Activated naive CD8-positive, alpha-beta T cell treated with anti-CD3 and anti-CD28 coated beads for 36 hours (primary cell): Measurements from ENCODE around the gene GFRA4. TPM values are rescaled to one million over a fixed set of nuclear protein-coding genes. Genes with fewer than 3 reads are reported as not detected.

Source experiments
- DNase-seq: peaks from one replicate; pipeline ENCODE4 v3.0.0; 2021
- H3K27ac Mint-ChIP-seq: one replicate; pipeline ENCODE4 v1.8.0; 2022; ENCODE audit warnings: mild to moderate bottlenecking, moderate library complexity, mixed read lengths
- H3K27me3 Mint-ChIP-seq: one replicate; pipeline ENCODE4 v1.8.0; 2022; ENCODE audit warnings: mild to moderate bottlenecking, mixed read lengths
- H3K36me3 Mint-ChIP-seq: one replicate; pipeline ENCODE4 v1.8.0; 2021; ENCODE audit warnings: mild to moderate bottlenecking, mixed read lengths
- H3K4me1 Mint-ChIP-seq: one replicate; pipeline ENCODE4 v1.8.0; 2021; ENCODE audit warnings: mixed read lengths
- H3K4me3 Mint-ChIP-seq: one replicate; pipeline ENCODE4 v1.8.0; 2022; ENCODE audit warnings: mild to moderate bottlenecking, moderate library complexity, mixed read lengths
- H3K9me3 Mint-ChIP-seq: one replicate; pipeline ENCODE4 v1.8.0; 2022; ENCODE audit warnings: mixed read lengths
- total RNA-seq, 2 experiments: library from RNA; stranded (reverse); gene quantifications; one replicate each; pipeline ENCODE4 v1.2.3, GENCODE V29; 2021

The GFRA4 gene
- total RNA-seq, 2 experiments from 2014 or later, result not detected

DNA sequence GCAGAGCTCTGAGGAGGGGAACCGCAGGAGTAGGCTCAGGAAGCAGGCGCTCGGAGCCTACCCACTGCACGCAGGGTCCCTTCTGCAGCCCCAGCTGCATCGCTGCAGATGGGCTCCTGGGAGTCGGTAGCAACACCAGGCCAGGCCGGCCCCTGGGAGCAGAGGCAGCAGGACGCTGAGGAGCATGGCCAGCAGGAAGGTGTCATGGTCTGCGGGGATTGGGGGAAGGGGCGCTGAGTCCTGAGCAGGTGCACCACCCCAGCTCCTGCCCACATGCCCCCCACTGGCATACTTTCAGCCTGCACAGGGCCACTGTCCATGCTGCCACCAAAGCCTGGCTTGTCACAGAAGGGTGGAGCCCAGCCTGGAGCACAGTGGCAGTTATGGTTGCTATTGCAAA is 7.7 kb upstream of the GFRA4 start:
- no peak overlapping the region for H3K4me3 Mint-ChIP-seq
- H3K36me3 Mint-ChIP-seq, result no peaks in the 10 kb centered on the region
- no peak for DNase-seq
- no peak overlapping the region for H3K27ac Mint-ChIP-seq
- peaks cover 46% of the 10 kb centered on the region for H3K27me3 Mint-ChIP-seq
- H3K9me3 Mint-ChIP-seq, result no peaks in the 10 kb centered on the region
- H3K4me1 Mint-ChIP-seq, result peaks cover 14% of the 10 kb centered on the region

DNA sequence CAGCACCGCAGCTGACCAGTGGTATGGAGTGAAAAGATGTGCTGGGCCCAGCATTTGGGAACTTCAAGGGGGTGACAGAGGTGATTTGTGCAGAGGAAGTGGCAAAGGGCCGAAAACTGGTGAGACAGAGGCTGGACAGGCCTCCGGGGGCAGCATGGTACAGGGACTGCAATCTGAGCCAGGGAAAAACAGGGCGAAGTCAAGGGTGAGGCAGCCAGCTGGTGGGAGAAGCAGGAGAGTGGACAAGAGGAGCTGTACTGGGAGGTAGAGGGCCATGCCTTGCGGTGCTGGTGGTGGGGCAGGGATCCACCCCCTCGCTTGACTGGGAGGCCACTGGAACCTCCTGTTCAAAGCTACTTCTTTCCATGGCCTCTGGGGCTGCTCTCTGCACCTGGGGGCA is 7.3 kb upstream of the GFRA4 start:
- H3K36me3 Mint-ChIP-seq, result no peaks in the 10 kb centered on the region
- no peak for DNase-seq
- H3K4me3 Mint-ChIP-seq, result no peak overlapping the region
- peaks cover 43% of the 10 kb centered on the region for H3K27me3 Mint-ChIP-seq
- no peaks in the 10 kb centered on the region for H3K9me3 Mint-ChIP-seq
- peaks cover 17% of the 10 kb centered on the region for H3K4me1 Mint-ChIP-seq
- no peak overlapping the region for H3K27ac Mint-ChIP-seq

- Mint-ChIP-seq H3K36me3 (no peaks in the 10 kb centered on the region), H3K27me3 (peaks cover 41% of the 10 kb centered on the region), H3K27ac (no peak overlapping the region), H3K4me3 (no peak overlapping the region), H3K4me1 (peaks cover 21% of the 10 kb centered on the region), H3K9me3 (no peaks in the 10 kb centered on the region)
- DNase-seq, result no peak
These were observed 6.6 kb upstream of the GFRA4 start for GRCh38 chr20:3669710-3670367.

DNA sequence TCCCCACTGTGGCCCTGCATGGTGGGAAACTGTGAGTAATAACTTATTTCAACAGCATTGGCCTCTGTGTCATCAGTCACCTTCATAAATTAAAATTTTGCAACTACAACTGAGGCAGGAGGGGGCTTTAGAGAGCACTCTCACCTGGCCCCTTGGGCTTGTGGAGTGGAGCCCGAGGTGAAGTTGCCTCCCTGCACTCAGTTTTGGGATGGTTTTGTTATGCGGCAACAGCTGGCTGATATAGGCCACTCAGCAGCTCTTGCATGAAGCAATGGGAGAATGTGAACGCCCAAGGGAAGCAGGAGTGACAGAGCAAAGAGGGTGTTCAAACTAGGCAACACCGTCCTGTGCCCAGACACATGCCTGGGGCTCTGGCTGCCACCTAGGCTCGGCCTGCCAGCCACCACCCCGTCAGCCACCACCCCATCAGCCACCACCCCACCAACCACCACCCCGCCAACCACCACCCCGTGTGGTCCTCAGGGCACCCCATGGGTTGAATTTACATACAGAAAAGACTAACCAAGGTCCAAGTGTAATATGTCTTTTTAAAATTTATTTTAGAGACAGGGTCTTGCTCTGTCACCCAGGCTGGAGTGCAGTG is 4.3 kb upstream of the GFRA4 start:
- Mint-ChIP-seq H3K36me3 (no peaks in the 10 kb centered on the region), H3K27me3 (peaks cover 35% of the 10 kb centered on the region), H3K9me3 (no peaks in the 10 kb centered on the region), H3K4me3 (no peak overlapping the region), H3K4me1 (peaks cover 19% of the 10 kb centered on the region), H3K27ac (no peak overlapping the region)
- no peak for DNase-seq

- Mint-ChIP-seq H3K4me1 (peaks cover 24% of the 10 kb centered on the region), H3K27me3 (peaks cover 44% of the 10 kb centered on the region), H3K9me3 (no peaks in the 10 kb centered on the region), H3K4me3 (no peak overlapping the region), H3K27ac (no peak overlapping the region), H3K36me3 (no peaks in the 10 kb centered on the region)
- DNase-seq, result no peak
These were observed 659 bp upstream of the GFRA4 start for GRCh38 chr20:3663858-3664257.

DNA sequence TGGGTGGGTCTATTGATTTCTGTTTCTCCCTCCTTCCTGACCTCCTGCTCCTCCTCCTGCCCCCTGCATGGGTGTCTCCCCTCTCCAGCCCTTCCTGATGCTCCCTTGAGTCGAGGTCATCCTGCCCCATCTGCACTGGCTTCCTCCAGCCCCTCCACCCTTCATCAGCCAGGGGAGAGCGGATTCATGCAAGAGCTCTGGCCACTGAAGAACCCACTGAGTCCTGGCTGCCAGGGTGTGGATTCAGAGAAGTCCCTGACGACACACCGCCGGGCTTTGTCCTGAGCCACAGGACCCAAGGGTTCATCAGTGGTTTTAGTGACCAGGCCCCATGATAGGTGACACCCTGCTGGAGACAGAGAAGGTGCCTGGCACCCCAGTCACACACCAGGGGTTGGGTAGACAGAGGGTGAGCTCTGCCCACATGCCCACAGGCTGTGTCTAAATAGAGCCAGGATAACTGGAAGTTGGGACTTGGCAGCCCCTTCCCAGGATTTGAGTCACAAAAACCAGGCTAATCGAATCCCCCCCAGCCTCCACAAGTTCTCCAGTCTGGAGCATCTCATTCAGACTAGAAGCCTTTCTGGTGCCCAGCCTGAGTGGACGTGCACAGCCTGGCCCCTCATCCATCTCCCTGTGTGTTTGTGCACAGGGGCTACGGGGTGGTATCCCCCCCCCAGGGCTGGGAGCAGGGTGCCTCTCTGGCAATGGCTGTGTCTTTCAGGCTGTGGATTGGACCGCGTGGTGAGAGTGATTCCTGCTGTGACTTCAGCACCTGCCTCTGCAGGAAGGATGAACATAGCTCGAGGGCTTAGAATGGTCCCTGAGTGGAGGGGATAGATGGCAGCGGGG is 1.2 kb downstream of the GFRA4 start:
- DNase-seq, result no peak
- H3K4me1 Mint-ChIP-seq, result peaks cover 20% of the 10 kb centered on the region

GRCh38 chr20:3661060-3661813 is 2.0 kb downstream of the GFRA4 start:
- Mint-ChIP-seq H3K36me3 (no peaks in the 10 kb centered on the region), H3K27me3 (peaks cover 57% of the 10 kb centered on the region), H3K4me1 (peaks cover 16% of the 10 kb centered on the region), H3K4me3 (no peak overlapping the region), H3K9me3 (no peaks in the 10 kb centered on the region), H3K27ac (no peak overlapping the region)
- no peak for DNase-seq

More for the DNA sequence above, 1.2 kb downstream of the GFRA4 start:
- Mint-ChIP-seq H3K36me3 (no peaks in the 10 kb centered on the region), H3K4me3 (no peak overlapping the region), H3K27ac (no peak overlapping the region), H3K27me3 (peaks cover 57% of the 10 kb centered on the region), H3K9me3 (no peaks in the 10 kb centered on the region)

- Mint-ChIP-seq H3K4me3 (no peak overlapping the region), H3K27ac (no peak overlapping the region), H3K36me3 (no peaks in the 10 kb centered on the region), H3K4me1 (peaks cover 9% of the 10 kb centered on the region), H3K9me3 (no peaks in the 10 kb centered on the region), H3K27me3 (peaks cover 57% of the 10 kb centered on the region)
- DNase-seq, result no peak
These were observed 2.7 kb downstream of the GFRA4 start for GRCh38 chr20:3660262-3661059.

DNA sequence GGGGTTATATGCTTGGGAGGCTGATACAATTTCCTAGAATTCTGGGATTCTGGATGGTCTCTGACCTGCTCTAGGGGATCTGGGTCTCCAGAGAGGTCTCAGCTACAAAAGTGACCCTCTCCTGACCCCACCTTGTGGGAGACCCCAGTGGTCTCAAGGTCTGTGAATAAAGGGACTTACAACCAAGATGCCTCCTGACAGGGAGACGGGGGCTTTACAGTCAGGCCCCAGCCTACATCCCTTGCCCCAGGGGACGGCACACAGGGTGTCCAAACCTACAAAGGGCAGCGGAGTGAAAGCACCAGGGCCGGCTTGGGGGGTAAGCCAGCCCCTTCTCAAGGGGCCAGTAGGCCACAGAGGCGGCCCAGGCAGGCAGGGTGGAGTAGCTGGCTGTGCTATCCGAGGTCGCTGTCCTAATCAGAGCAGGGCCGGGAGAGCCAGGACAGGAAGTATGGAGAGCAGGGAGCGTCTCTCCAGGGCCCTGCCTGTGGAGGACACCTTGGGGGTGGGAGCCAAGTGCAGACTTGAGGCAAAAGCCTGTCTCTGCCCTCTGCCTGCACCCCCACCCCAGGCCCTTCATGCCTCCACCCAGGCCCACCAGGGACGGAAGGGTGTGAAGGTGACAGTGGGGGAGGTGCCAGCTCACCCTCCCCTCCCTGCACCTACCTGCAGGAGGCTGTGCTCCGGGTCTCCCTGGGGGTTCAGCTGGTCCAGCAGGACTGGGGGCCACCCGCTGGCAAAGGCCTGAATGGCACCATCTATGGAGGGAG is 3.5 kb downstream of the GFRA4 start:
- H3K4me3 Mint-ChIP-seq, result no peak overlapping the region
- H3K4me1 Mint-ChIP-seq, result peaks cover 5% of the 10 kb centered on the region
- H3K27ac Mint-ChIP-seq, result no peak overlapping the region
- no peak for DNase-seq
- H3K36me3 Mint-ChIP-seq, result no peaks in the 10 kb centered on the region
- H3K9me3 Mint-ChIP-seq, result no peaks in the 10 kb centered on the region
- peaks cover 52% of the 10 kb centered on the region for H3K27me3 Mint-ChIP-seq

GRCh38 chr20:3658716-3659491 is 4.3 kb downstream of the GFRA4 start:
- Mint-ChIP-seq H3K4me3 (no peak overlapping the region), H3K27me3 (peaks cover 52% of the 10 kb centered on the region), H3K4me1 (peaks cover 5% of the 10 kb centered on the region), H3K27ac (no peak overlapping the region), H3K36me3 (peaks cover under 1% of the 10 kb centered on the region), H3K9me3 (no peaks in the 10 kb centered on the region)
- DNase-seq, result no peak

DNA sequence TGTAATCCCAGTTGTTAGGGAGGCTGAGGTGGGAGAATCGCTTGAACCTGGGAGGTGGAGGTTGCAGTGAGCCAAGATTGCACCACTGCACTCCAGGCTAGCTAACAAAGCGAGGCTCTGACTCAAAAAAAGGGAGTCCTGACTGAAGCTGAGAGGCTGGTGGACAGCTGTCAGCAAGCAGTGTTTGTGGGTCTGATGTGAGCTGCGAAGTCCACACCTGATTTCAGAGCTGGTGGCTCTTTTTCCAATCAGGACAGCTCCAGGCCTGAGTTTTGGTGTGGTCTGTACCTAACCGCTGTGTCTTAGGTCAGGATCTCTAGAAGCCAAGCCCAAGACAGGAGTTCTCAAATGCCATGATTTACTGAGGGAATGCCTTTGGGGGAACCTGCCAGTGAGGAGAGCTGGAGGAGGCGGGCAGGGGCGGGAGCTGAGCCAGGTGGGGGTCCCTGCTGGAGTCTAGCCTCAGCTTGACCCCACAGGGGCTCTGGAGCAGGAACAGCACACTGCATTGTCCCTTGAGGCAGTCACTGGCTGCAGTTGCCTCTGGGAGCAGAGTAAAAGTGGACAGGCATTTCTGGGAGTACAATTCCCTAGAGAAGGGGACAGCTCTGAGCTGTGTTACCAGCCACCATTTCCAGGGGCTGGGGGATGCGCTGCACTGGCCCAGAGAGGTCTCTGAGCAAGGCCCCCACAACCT is 5.0 kb downstream of the GFRA4 start:
- Mint-ChIP-seq H3K4me3 (no peak overlapping the region), H3K4me1 (peaks cover 5% of the 10 kb centered on the region), H3K27me3 (peaks cover 48% of the 10 kb centered on the region), H3K36me3 (peaks cover 3% of the 10 kb centered on the region), H3K9me3 (no peaks in the 10 kb centered on the region), H3K27ac (no peak overlapping the region)
- DNase-seq, result no peak

- Mint-ChIP-seq H3K4me1 (peaks cover 5% of the 10 kb centered on the region), H3K4me3 (no peak overlapping the region), H3K27ac (no peak overlapping the region), H3K9me3 (no peaks in the 10 kb centered on the region), H3K27me3 (peaks cover 26% of the 10 kb centered on the region), H3K36me3 (peaks cover 11% of the 10 kb centered on the region)
- DNase-seq, result no peak
These were observed 8.1 kb downstream of the GFRA4 start for GRCh38 chr20:3655131-3655405.
